ENCODE results near the gene IL22RA2.

DNA sequence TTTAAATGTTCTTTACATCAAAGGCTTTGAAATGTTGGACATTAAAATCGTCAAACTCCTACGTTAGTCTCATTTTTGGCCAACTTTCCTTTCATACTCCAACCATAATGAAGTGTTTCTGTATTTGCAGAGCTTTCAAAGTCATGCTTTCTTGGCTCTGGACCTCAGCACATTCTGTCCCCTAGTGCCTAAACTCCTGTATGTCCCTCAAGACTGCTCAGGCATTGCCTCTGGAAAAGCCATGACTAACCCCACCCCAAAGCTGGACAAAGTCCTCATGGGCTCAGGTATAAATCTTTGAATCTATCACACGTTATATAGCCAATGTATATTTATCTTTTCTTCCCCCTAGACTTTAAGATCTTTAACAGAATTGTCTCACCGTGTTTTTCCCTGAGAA is 26.8 kb upstream of the IL22RA2 start:
- TF ChIP-seq POLR2A (IDR thresholded peaks at IDR 0.05): no peak
- TF ChIP-seq, protein P1, sequence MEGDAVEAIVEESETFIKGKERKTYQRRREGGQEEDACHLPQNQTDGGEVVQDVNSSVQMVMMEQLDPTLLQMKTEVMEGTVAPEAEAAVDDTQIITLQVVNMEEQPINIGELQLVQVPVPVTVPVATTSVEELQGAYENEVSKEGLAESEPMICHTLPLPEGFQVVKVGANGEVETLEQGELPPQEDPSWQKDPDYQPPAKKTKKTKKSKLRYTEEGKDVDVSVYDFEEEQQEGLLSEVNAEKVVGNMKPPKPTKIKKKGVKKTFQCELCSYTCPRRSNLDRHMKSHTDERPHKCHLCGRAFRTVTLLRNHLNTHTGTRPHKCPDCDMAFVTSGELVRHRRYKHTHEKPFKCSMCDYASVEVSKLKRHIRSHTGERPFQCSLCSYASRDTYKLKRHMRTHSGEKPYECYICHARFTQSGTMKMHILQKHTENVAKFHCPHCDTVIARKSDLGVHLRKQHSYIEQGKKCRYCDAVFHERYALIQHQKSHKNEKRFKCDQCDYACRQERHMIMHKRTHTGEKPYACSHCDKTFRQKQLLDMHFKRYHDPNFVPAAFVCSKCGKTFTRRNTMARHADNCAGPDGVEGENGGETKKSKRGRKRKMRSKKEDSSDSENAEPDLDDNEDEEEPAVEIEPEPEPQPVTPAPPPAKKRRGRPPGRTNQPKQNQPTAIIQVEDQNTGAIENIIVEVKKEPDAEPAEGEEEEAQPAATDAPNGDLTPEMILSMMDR (IDR thresholded peaks at IDR 0.05): no peak
- TF ChIP-seq POLR2AphosphoS5 (IDR thresholded peaks at IDR 0.05; ENCODE audit: insufficient read depth in 1 of 2, low read depth in 1 of 2): no peak
